Uterus (tissue), 2 donors: Measurements from ENCODE around the gene FETUB.

Source experiments
- CTCF ChIP-seq, 4 experiments: fragments of 200-600 bp in 2 of 4; fragments of 450-650 bp in 2 of 4; sonication (generic) in 2 of 4; IDR thresholded peaks; one replicate each; pipeline ENCODE4 v1.5.1; 2016 to 2019; ENCODE audit warnings: antibody characterized with exemption in 4 of 4, mild to moderate bottlenecking in 2 of 4, moderate library complexity in 1 of 4
- POLR2A ChIP-seq, 2 donors: fragments of 450-650 bp; IDR thresholded peaks; one replicate each; pipeline ENCODE4 v1.6.1; 2016; ENCODE audit warnings: antibody characterized with exemption in 2 of 2, mild to moderate bottlenecking in 1 of 2, moderate library complexity in 1 of 2

GRCh38 chr3:186626254-186626847 is 13.8 kb upstream of the FETUB start:
- TF ChIP-seq CTCF (IDR thresholded peaks at IDR 0.05) = no peak
- no peak for TF ChIP-seq POLR2A (IDR thresholded peaks at IDR 0.05)
